Tibial nerve (tissue), 4 donors: ENCODE results near the gene SEMA3E. TPM values are rescaled to one million over a fixed set of nuclear protein-coding genes. Genes with fewer than 3 reads are reported as not detected.

Experiments
- DNase-seq, 2 donors: peaks; one replicate each; pipeline ENCODE4 v3.0.0-alpha.2; 2019; ENCODE audit warnings: low spot score in 2 of 2
- H3K27ac ChIP-seq, 4 donors: fragments of 200-600 bp; sonication (generic) in 3 of 4; one replicate each; pipeline ENCODE4 v1.5.1; 2017 to 2019; ENCODE audit warnings: mild to moderate bottlenecking in 1 of 4
- H3K27me3 ChIP-seq, 2 donors: fragments of 200-600 bp; sonication (generic) in 1 of 2; one replicate each; pipeline versions ENCODE4 v1.5.1 to v1.6.0; 2017 to 2019
- H3K36me3 ChIP-seq, 3 donors: fragments of 200-600 bp; sonication (generic); one replicate each; pipeline ENCODE4 v1.5.1; 2018 to 2019
- H3K4me1 ChIP-seq, 4 donors: fragments of 200-600 bp; sonication (generic) in 3 of 4; one replicate each; pipeline ENCODE4 v1.5.1; 2017 to 2019
- H3K4me3 ChIP-seq, 4 donors: fragments of 200-600 bp; sonication (generic) in 3 of 4; one replicate each; pipeline ENCODE4 v1.5.1; 2017 to 2019; ENCODE audit warnings: mild to moderate bottlenecking in 1 of 4, moderate library complexity in 1 of 4
- H3K9me3 ChIP-seq, 4 donors: fragments of 200-600 bp; sonication (generic) in 3 of 4; one replicate each; pipeline ENCODE4 v1.5.1; 2017 to 2019
- EP300 ChIP-seq, 2 donors: sonication (generic); formaldehyde crosslinking; IDR thresholded peaks; one replicate each; pipeline ENCODE4 v1.6.1; 2017; ENCODE audit warnings: antibody characterized with exemption in 2 of 2, mild to moderate bottlenecking in 1 of 2
- POLR2A ChIP-seq, 2 donors: fragments of 450-650 bp; IDR thresholded peaks; one replicate each; pipeline ENCODE4 v1.6.1; 2017; ENCODE audit warnings: antibody characterized with exemption in 2 of 2, mild to moderate bottlenecking in 2 of 2, moderate library complexity in 2 of 2
- WGBS, 2 donors: methylation state at CpG; one replicate each; pipeline ENCODE4 v1.1.5; 2018; 5-methylcytosine and 5-hydroxymethylcytosine counted together
- total RNA-seq, 4 donors: library from RNA; depleted of rRNA; stranded (reverse); fragments of >200 nt; gene quantifications; one replicate each; pipeline ENCODE4 v1.1.0, GENCODE V29; 2016
- TF ChIP-seq, protein P1 (sequence below), 5 experiments: fragments of 200-600 bp in 3 of 5; fragments of 450-650 bp in 2 of 5; sonication (generic) in 3 of 5; IDR thresholded peaks; one replicate each; pipeline ENCODE4 v1.5.1; 2016 to 2019; ENCODE audit warnings: antibody characterized with exemption in 5 of 5, mild to moderate bottlenecking in 3 of 5, moderate library complexity in 2 of 5

SEMA3E gene
- total RNA-seq, 4 donors from 2014 or later = 0.60 to 21.9 (median 2.9) TPM

DNA sequence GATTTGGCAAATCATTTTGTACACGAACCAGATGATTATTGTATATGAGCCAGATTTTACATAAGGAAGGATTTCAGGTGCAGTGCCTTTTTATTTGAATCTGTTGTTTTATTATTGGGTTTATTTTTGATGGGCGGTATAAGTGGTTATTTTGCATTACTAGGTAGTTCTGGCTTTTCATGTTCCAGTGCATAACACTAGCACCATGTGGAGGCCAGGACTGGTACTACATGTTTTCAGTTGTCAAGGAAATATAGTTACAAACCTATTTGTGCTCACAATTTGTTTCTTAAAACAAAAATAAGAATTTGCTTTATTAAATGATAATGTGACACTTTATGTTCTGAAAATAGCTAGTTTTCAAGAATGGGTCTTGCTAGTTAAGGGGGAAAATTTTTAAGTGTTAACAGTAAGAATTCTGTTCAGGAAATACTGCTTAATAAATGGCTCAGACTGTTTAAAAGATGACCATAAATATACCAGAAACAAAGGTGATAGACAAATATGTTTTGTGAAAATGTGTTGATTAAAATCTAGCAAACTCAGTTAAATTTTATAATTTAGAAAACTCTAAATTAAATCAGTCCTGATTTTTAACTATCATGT, 7.1 kb upstream of the SEMA3E start:
- peak in 1 of 2 donors; percentile 55 for DNase-seq
- Histone ChIP-seq H3K9me3 (no peaks in the 10 kb centered on the region), H3K4me1 (no peaks in the 10 kb centered on the region), H3K27ac (no peak overlapping the region), H3K27me3 (no peaks in the 10 kb centered on the region), H3K36me3 (no peaks in the 10 kb centered on the region), H3K4me3 (no peak overlapping the region)
- 21 to 24% methylated on average over 2 of the region's 2 CpGs for whole genome bisulfite sequencing, 2 donors
- TF ChIP-seq, protein P1, sequence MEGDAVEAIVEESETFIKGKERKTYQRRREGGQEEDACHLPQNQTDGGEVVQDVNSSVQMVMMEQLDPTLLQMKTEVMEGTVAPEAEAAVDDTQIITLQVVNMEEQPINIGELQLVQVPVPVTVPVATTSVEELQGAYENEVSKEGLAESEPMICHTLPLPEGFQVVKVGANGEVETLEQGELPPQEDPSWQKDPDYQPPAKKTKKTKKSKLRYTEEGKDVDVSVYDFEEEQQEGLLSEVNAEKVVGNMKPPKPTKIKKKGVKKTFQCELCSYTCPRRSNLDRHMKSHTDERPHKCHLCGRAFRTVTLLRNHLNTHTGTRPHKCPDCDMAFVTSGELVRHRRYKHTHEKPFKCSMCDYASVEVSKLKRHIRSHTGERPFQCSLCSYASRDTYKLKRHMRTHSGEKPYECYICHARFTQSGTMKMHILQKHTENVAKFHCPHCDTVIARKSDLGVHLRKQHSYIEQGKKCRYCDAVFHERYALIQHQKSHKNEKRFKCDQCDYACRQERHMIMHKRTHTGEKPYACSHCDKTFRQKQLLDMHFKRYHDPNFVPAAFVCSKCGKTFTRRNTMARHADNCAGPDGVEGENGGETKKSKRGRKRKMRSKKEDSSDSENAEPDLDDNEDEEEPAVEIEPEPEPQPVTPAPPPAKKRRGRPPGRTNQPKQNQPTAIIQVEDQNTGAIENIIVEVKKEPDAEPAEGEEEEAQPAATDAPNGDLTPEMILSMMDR (IDR thresholded peaks at IDR 0.05) = peak; percentile 42 to 75 (median 55)
- TF ChIP-seq EP300 (IDR thresholded peaks at IDR 0.05) = no peak

DNA sequence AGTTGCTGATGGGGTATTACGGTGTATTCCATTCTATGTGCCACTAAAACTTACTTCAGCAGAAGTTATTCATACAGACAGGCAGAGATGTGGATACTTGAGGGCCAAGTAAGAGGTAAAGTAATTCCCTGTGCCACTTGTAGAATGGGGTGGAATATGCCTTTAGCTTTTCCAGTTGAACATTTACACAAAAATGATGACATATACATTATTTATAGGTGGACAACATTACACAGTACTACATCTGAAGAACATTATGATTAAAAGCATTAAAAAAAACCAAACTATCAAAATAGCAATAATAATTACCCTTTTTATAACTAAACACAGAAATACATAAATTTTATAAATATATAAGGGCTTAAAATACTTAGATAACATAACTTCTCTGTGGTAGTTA, 3.5 kb upstream of the SEMA3E start:
- Histone ChIP-seq H3K27me3 (no peaks in the 10 kb centered on the region), H3K27ac (no peak overlapping the region), H3K4me1 (peaks cover 0 to 8% (median 0%) of the 10 kb centered on the region in 4 donors), H3K4me3 (no peak overlapping the region), H3K36me3 (no peaks in the 10 kb centered on the region), H3K9me3 (no peaks in the 10 kb centered on the region)
- WGBS, 2 donors = 92 to 96% methylated on average over 1 of the region's 1 CpG
- TF ChIP-seq EP300 (IDR thresholded peaks at IDR 0.05) = no peak
- TF ChIP-seq POLR2A (IDR thresholded peaks at IDR 0.05) = no peak
- TF ChIP-seq, protein P1 (IDR thresholded peaks at IDR 0.05) = no peak
- no peak for DNase-seq

DNA sequence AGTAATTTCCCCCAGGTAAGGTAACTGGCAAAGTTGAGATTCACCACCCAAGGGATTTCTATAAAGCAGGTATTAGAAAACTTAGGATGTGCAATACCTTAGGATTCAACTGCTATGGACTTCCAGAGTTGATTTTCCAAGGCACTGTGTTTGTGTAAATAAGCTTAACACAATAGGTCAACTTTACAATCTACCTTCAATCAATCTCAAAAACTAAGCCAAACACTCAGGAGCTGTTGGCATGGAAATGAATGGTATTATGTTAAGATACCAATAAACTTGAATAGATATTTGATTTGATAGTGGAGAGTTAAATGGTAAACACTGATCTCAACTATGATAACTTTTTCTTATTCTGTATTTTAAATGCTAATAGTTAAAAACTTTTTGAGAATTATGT, 762 bp upstream of the SEMA3E start:
- no peak for TF ChIP-seq POLR2A (IDR thresholded peaks at IDR 0.05)
- TF ChIP-seq EP300 (IDR thresholded peaks at IDR 0.05) = no peak
- TF ChIP-seq, protein P1 (IDR thresholded peaks at IDR 0.05) = no peak
- no peaks in the 10 kb centered on the region for H3K27me3 ChIP-seq
- H3K27ac ChIP-seq = no peak overlapping the region
- no peak overlapping the region for H3K4me3 ChIP-seq
- H3K4me1 ChIP-seq = peaks cover 0 to 8% (median 0%) of the 10 kb centered on the region in 4 donors
- H3K9me3 ChIP-seq = no peaks in the 10 kb centered on the region
- no peak for DNase-seq
- H3K36me3 ChIP-seq = no peaks in the 10 kb centered on the region

DNA sequence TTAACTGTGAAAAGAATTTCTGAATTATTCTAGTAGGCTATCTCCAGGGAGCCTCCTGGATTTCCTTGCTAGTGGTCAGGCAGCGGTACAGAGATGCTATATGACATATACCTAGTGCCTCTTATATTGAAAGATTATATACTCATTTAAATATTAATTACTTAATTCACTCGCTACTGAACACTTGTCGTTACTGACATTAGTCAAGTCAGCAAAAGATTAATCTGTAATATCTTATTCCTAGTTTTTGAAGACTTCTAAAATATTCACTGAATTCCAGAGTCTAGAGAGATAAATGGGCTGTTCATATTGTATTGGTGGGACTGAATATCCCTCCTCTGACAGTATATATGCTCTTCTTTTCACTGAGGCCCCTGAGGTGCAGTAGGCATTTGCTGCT, 2.9 kb downstream of the SEMA3E start:
- no peak for DNase-seq
- Histone ChIP-seq H3K4me1 (peaks cover 0 to 8% (median 0%) of the 10 kb centered on the region in 4 donors), H3K27ac (no peak overlapping the region), H3K36me3 (no peaks in the 10 kb centered on the region), H3K9me3 (no peaks in the 10 kb centered on the region), H3K27me3 (no peaks in the 10 kb centered on the region), H3K4me3 (no peak overlapping the region)
- TF ChIP-seq, protein P1 (IDR thresholded peaks at IDR 0.05) = no peak
- TF ChIP-seq POLR2A (IDR thresholded peaks at IDR 0.05) (no peak), EP300 (IDR thresholded peaks at IDR 0.05) (no peak)
- WGBS, 2 donors = 88 to 93% methylated on average over 3 of the region's 3 CpGs

DNA sequence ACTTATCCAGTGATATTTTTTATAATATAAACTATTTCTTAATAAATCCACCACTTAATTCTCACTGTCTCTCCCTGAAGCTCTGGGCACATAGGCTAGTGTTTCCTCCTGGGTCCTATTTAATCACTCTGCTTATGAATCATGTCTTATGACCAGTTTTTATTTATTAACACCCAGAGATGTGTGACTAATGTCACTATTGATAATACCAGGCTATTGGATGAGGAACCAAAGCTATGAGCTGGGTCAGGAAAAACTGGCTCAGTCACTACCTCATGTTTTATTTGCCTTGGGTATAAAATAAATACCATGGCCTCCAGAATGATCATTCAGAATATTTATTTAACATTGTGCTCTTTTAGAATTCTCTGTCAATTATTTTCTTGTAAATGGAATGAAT, 5.2 kb downstream of the SEMA3E start:
- Histone ChIP-seq H3K36me3 (no peaks in the 10 kb centered on the region), H3K9me3 (no peaks in the 10 kb centered on the region), H3K27me3 (no peaks in the 10 kb centered on the region), H3K27ac (no peak overlapping the region), H3K4me3 (no peak overlapping the region), H3K4me1 (peaks cover 0 to 8% (median 0%) of the 10 kb centered on the region in 4 donors)
- no peak for DNase-seq
- TF ChIP-seq EP300 (IDR thresholded peaks at IDR 0.05) = no peak
- TF ChIP-seq POLR2A (IDR thresholded peaks at IDR 0.05) = no peak
- TF ChIP-seq, protein P1 (IDR thresholded peaks at IDR 0.05) = no peak
